Left ventricle myocardium inferior (tissue), 1 donor: ENCODE data around the gene WNT7B. TPM values are rescaled to one million over a fixed set of nuclear protein-coding genes. Genes with fewer than 3 reads are reported as not detected.

Source experiments
- DNase-seq: peaks from one replicate; pipeline ENCODE4 v3.0.0-alpha.2; 2020
- H3K27ac ChIP-seq: fragments of 200-600 bp; replicated peaks from 2 replicates; pipeline ENCODE4 v1.8.0; 2021
- H3K27me3 ChIP-seq: fragments of 200-600 bp; 2 replicates; pipeline ENCODE4 v1.8.0; 2021; ENCODE audit warnings: low read depth
- H3K36me3 ChIP-seq: fragments of 200-600 bp; 2 replicates; pipeline ENCODE4 v1.8.0; 2021
- H3K4me1 ChIP-seq: fragments of 200-600 bp; 2 replicates; pipeline ENCODE4 v1.8.0; 2021
- H3K4me3 ChIP-seq: fragments of 200-600 bp; 2 replicates; pipeline ENCODE4 v1.8.0; 2021; ENCODE audit warnings: mild to moderate bottlenecking, moderate library complexity
- H3K9me3 ChIP-seq: fragments of 200-600 bp; replicated peaks from 2 replicates; pipeline ENCODE4 v1.8.0; 2021
- CTCF ChIP-seq: fragments of 200-600 bp; IDR thresholded peaks from 2 replicates; pipeline ENCODE4 v1.8.0; 2021; ENCODE audit warnings: antibody characterized with exemption, mild to moderate bottlenecking, borderline replicate concordance
- intact Hi-C: fragments of 100-400 bp; cut with micrococcal nuclease; formaldehyde crosslinking; loops from one replicate; pipeline ENCODE4 v1.11.0; 2022
- total RNA-seq: library from RNA; stranded (reverse); fragmentation: NEBNext Ultra II Directional; extraction: Animal tissue kit (Norgen Biotek cat#: 25700); gene quantifications from one replicate; pipeline ENCODE4 v1.2.1, GENCODE V29; 2021
- donor health status: DM: no; HTN: yes; CAD: no; lungs with severe emphysema.

WNT7B gene
- total RNA-seq, 1 donor from 2014 or later, result not detected

DNA sequence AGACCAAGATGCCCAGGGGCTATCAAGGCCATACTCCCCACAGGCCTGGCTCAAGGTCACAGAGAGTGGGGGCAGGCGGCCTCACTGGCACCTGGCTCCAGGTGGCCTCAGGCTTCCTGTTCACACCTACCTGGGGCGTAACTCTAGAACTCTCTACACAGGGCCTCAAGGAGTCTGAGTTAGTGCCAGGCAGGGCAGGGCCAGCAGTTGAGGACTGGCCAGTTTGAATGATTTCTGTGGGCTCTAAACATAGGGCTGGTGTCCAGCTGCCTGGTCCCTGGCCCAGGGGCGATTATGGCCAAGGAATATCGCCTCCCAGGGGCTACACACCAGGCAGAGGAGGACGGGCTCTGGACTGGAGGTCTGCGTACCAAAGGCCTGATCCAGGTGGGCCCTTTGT lies 79.2 kb downstream of the WNT7B start:
- Histone ChIP-seq H3K27me3 (peaks cover 57% of the 10 kb centered on the region), H3K36me3 (no peaks in the 10 kb centered on the region), H3K27ac (no peak overlapping the region), H3K4me3 (no peak overlapping the region), H3K4me1 (no peaks in the 10 kb centered on the region), H3K9me3 (no peaks in the 10 kb centered on the region)
- intact Hi-C loops, result no loop called here
- DNase-seq, result no peak
- no peak for TF ChIP-seq CTCF

GRCh38 chr22:45896964-45897538 lies 79.9 kb downstream of the WNT7B start:
- no peak for TF ChIP-seq CTCF
- peak; percentile 11 for DNase-seq
- no peaks in the 10 kb centered on the region for H3K4me1 ChIP-seq
- H3K27me3 ChIP-seq, result peaks cover 62% of the 10 kb centered on the region
- intact Hi-C loops, result no loop called here
- no peaks in the 10 kb centered on the region for H3K36me3 ChIP-seq
- H3K4me3 ChIP-seq, result no peak overlapping the region
- H3K9me3 ChIP-seq, result no peaks in the 10 kb centered on the region
- H3K27ac ChIP-seq, result no peak overlapping the region

DNA sequence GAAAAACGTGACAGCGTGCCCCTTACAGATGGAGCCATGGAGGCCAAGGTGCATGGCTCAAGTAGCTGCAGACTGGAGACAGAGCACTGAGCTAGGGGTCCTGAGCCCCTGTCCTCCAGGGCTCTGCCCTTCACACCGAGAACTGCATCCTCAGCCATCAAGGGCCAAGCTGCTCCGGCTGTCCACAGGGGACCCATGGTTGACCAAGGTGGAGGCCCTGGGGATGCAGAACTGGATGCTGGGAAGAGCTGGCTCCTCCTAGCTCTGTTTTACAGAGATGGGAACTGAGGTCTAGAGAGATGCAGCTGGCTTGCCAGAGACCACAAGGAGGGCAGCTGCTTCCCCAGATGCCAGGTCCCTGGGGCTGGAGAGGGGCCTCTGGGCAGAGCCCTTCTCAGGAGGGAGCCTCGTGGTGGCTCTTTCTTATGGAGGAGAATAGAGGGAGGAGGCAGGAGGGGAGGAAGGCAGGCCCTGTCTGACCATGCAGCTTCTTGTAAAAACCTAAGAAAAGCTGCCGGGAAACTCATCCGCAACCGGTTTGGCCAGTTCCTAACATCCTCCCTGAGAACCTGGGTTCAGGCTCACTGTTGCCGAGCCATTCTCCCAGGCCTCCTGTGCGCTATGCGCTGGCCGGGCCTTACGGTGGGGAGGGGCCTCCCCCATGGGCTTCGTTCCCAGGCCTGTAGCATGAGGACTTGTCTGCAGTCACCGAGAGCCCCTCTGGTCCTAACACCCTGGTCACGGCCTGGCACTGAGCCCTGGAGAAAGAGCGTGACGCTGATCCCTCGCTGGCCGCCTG lies 80.6 kb downstream of the WNT7B start:
- intact Hi-C loops, result no loop called here
- no peaks in the 10 kb centered on the region for H3K9me3 ChIP-seq
- H3K27ac ChIP-seq, result no peak overlapping the region
- no peak for TF ChIP-seq CTCF
- no peak overlapping the region for H3K4me3 ChIP-seq
- peak; percentile 11 for DNase-seq
- H3K36me3 ChIP-seq, result no peaks in the 10 kb centered on the region
- H3K27me3 ChIP-seq, result peaks cover 69% of the 10 kb centered on the region
- no peaks in the 10 kb centered on the region for H3K4me1 ChIP-seq

GRCh38 chr22:45895436-45896152 lies 81.4 kb downstream of the WNT7B start:
- no peak overlapping the region for H3K4me3 ChIP-seq
- DNase-seq, result peak; percentile 4
- no peaks in the 10 kb centered on the region for H3K9me3 ChIP-seq
- H3K4me1 ChIP-seq, result no peaks in the 10 kb centered on the region
- no peaks in the 10 kb centered on the region for H3K36me3 ChIP-seq
- H3K27ac ChIP-seq, result no peak overlapping the region
- no peak for TF ChIP-seq CTCF
- intact Hi-C loops, result no loop called here
- peaks cover 70% of the 10 kb centered on the region for H3K27me3 ChIP-seq

GRCh38 chr22:45893516-45893915 lies 83.4 kb downstream of the WNT7B start:
- peak; percentile 5 for DNase-seq

More at GRCh38 chr22:45893516-45893915, 83.4 kb downstream of the WNT7B start:
- Histone ChIP-seq H3K27ac (no peak overlapping the region), H3K9me3 (no peaks in the 10 kb centered on the region), H3K36me3 (no peaks in the 10 kb centered on the region), H3K4me1 (no peaks in the 10 kb centered on the region), H3K4me3 (no peak overlapping the region), H3K27me3 (peaks cover 72% of the 10 kb centered on the region)
- TF ChIP-seq CTCF, result no peak
- intact Hi-C loops, result no loop called here
